Measurements from ENCODE around the gene ALAD. TPM values are rescaled to one million over a fixed set of nuclear protein-coding genes. Genes with fewer than 3 reads are reported as not detected.

ALAD gene
- total and polyA plus RNA-seq, 2 of the 13 experiments (the other 11 are each of a cell fraction or from before 2014, with no cell fraction given) = 21.8 to 30.1 TPM

- TF ChIP-seq ZNF619 (CRISPR knock-in tag; IDR thresholded peaks at IDR 0.05) (no peak), ZBTB43 (CRISPR knock-in tag; conservative IDR thresholded peaks at IDR 0.05) (0 out of 2 replicates have a peak, but pooled peaks have one; percentile 7), STAT6 (CRISPR knock-in tag; IDR thresholded peaks at IDR 0.05; ENCODE audit: borderline replicate concordance) (no peak), CEBPB (IDR thresholded peaks at IDR 0.05; ENCODE audit: borderline replicate concordance, low read depth, low read length) (peak; percentile 55; the same call in 1 of the 2 replicates), TCF7 (IDR thresholded peaks at IDR 0.05; ENCODE audit: low read depth) (peak; percentile 45), FOXO1 (CRISPR knock-in tag; IDR thresholded peaks at IDR 0.05) (peak; percentile 69), ZUFSP (CRISPR knock-in tag; IDR thresholded peaks at IDR 0.05; ENCODE audit: borderline replicate concordance) (no peak), ZNF614 (CRISPR knock-in tag; IDR thresholded peaks at IDR 0.05; ENCODE audit: borderline replicate concordance) (peak; percentile 44; the same call in 1 of the 2 replicates), HMG20A (CRISPR knock-in tag; IDR thresholded peaks at IDR 0.05; ENCODE audit: borderline replicate concordance) (peak; percentile 65; the same call in 1 of the 2 replicates), ARID3A (IDR thresholded peaks at IDR 0.05; ENCODE audit: low read depth, low read length) (no peak), NCOA5 (CRISPR knock-in tag; IDR thresholded peaks at IDR 0.05) (no peak), KLF6 (CRISPR knock-in tag; IDR thresholded peaks at IDR 0.05) (no peak), ZNF609 (CRISPR knock-in tag; IDR thresholded peaks at IDR 0.05; ENCODE audit: borderline replicate concordance) (no peak), ZNF737 (CRISPR knock-in tag; IDR thresholded peaks at IDR 0.05; ENCODE audit: borderline replicate concordance) (no peak), IRX3 (CRISPR knock-in tag; IDR thresholded peaks at IDR 0.05; ENCODE audit: borderline replicate concordance, low read depth) (no peak), HNRNPL (IDR thresholded peaks at IDR 0.05; ENCODE audit: low read depth, low read length) (no peak)
These were observed 19.1 kb downstream of the ALAD start (continued) for GRCh38 chr9:113381909-113382411.

Measured in HepG2 (cell line).